Muscle of arm (tissue), 14 donors: ENCODE data around the gene IL17C. TPM values are rescaled to one million over a fixed set of nuclear protein-coding genes. Genes with fewer than 3 reads are reported as not detected.

Source experiments
- DNase-seq: peaks from one replicate; pipeline ENCODE4 v3.0.0-alpha.2; 2013
- long read RNA-seq, 11 donors: transcript quantifications; one replicate each; lab custom pipeline, GENCODE V29; 2026
- polyA plus RNA-seq, 12 donors: library from polyadenylated mRNA; unstranded; fragments of 120-200 nt; gene quantifications; one replicate each; pipeline ENCODE4 v1.2.1, GENCODE V29; 2013; ENCODE audit not compliant: insufficient read length in 12 of 12

Gene IL17C, protein sequence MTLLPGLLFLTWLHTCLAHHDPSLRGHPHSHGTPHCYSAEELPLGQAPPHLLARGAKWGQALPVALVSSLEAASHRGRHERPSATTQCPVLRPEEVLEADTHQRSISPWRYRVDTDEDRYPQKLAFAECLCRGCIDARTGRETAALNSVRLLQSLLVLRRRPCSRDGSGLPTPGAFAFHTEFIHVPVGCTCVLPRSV
- not detected for polyA plus RNA-seq
- long read RNA-seq, donor 1: 0 reads
- long read RNA-seq, donor 2: 0 reads
- long read RNA-seq, donor 3: 0 reads
- long read RNA-seq, donor 4: 0 reads
- long read RNA-seq, donor 5: 0 reads
- long read RNA-seq, donor 6: 0 reads
- long read RNA-seq, donor 7: 0 reads
- long read RNA-seq, donor 8: 0 reads
- long read RNA-seq, donor 9: 0 reads
- long read RNA-seq, donor 10: 0 reads
- long read RNA-seq, donor 11: 0 reads

DNA sequence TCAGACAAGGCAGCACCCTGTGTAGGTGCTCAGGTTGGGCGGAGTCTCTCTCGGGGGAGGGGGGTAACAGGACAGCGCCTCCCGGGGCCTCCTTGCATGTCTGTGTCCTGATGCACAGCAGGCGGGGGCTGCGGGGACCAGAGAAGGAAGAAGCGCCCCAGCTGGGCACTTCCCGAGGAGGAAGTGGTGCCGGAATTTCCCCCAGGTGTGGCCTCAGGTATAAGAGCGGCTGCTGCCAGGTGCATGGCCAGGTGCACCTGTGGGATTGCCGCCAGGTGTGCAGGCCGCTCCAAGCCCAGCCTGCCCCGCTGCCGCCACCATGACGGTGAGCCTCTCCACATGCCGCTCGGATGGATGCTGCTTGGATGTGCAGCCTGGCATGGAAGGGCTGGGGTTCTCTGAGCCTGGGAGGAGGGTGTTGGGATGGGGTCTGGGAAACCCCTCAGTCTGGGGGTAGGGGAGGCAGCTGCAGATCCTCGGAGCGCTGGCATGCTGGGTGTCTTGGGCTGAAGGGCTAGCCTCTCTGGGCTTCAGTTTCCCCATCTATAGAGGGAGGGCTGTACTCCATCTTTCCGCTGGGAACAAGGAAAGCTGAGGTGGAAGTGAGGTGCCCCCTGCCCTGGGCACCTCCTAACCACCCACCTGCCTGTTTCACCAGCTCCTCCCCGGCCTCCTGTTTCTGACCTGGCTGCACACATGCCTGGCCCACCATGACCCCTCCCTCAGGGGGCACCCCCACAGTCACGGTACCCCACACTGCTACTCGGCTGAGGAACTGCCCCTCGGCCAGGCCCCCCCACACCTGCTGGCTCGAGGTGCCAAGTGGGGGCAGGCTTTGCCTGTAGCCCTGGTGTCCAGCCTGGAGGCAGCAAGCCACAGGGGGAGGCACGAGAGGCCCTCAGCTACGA, at the start of gene IL17C:
Gene IL17C, plus strand, starts transcription at position 250 of the 908 bp plus-strand sequence. Its CDS starts 70 bp downstream, at position 320.
- DNase-seq: no peak

DNA sequence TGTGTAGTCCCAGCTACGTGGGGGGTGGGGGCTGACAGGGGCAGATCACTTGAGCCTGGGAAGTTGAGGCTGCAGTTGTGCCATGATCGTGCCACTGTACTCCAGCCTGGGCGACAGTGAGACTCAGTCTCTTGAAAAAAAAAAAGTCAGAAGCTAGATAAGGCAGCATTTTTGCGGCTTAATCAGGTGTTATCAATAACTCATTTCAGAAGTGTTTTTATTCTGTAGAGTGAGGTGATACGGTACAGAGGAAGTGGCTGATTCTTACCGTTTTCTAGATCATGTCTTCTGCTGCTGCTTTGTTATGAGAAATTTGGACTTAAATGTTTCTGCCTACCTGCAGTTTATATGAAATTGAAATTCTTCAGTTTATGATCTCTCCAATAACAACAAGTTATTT, 49.6 kb upstream of the IL17C start:
- DNase-seq: no peak

DNA sequence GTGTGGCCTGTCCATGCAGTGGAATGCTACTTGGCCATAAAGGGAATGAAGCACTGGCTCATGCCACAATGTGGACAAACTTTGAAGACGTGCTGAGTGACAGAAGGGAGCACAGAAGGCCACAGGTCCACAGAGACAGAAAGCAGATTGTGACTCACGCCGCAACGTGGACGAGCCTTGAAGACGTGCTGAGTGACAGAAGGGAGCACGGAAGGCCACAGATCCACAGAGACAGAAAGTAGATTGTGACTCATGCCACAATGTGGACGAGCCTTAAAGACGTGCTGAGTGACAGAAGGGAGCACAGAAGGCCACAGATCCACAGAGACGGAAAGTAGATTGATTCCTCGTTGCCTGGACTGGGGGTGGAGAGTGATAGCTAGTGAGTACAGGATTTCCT, 48.9 kb upstream of the IL17C start:
- no peak for DNase-seq

DNA sequence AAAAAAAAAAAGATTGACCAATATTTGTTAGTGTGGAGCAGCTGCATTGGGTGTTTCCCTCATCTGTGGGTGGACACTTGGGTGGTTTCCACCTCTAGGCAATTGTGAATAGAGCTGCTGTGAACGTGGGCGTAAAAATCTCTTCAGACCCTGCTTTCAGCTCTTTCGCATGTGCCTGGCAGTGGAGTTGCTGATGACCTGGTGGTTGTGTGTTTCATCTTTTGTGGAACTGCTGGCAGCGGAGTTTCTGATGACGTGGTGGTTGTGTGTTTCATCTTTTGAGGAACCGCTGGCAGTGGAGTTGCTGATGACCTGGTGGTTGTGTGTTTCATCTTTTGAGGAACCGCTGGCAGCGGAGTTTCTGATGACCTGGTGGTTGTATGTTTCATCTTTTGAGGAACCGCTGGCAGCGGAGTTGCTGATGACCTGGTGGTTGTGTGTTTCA, 46.8 kb upstream of the IL17C start:
- DNase-seq: peak; percentile 19

DNA sequence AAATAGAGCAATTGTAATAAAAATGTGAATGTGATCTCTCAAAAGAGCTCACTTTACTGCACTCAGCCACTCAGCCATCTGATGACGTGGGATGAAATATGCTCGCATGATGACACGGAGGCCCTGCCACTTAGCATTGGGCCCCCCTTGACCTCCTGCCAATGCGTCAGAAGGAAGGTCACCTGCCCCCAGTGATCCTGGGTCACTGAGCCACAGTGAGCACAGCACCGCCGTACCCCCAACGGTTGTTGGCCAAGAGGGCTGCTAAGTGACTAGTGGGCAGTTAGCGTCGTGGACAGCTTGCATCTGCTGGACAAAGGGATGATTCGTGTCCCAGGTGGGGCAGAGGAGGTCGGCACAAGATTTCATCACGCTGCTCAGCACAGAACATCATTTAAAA, 45.3 kb upstream of the IL17C start:
- no peak for DNase-seq

DNA sequence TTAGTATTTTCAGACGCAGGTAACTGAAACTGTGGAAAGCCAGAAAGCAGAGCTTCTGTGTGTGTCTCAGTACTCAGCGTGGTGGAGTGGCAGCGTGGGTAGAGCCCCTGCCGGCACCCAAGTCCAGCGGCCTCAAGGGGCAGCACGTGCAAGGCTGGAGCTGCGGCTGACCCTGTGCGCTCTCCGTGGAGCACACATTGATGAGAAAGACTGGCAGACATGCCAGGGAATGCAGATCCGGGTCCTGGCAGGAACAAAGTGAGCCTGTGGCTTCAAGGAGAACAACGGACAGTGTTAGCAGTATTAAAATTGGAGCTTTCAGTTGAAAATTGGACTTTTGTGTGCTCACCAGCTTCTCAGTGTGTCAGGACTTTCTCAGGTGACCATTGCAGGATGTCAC, 44.9 kb upstream of the IL17C start:
- no peak for DNase-seq

DNA sequence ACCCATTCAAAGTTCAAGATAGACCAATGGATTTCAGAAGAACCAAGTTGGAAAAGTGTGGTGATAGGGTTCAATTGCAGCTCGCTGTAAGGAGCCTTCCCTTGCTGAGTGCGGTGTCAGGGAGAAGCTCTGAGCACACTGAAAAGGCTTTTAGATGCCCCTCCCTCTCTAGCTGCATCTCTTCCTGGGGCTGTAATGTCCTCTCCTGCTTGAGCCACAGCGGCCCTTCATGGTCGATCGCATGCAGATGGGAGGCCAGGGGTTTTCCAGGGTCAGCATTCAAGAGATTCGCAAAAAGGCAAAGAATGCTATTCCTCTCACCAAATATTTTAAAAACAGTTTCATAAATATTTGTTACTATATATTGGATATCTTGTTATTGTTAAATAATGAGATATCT, 44.5 kb upstream of the IL17C start:
- no peak for DNase-seq

DNA sequence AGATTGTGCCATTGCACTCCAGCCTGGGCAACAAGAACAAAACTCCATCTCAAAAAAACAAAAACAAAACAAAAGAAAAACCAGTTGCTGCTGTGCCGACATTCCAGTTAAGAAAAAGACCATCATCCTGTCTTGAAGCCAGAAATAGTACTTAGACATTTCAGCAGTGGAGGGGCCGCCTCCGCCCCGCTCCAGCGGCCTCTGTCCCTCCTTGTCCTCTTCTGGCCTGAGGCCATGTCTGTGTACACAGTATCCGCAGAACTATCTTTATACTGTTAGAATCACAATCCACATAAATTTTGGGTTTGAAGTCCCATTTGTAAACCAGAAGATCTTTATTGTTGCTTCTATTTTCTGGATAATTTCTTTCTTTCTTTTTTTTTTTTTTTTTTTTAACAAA, 43.3 kb upstream of the IL17C start:
- no peak for DNase-seq

DNA sequence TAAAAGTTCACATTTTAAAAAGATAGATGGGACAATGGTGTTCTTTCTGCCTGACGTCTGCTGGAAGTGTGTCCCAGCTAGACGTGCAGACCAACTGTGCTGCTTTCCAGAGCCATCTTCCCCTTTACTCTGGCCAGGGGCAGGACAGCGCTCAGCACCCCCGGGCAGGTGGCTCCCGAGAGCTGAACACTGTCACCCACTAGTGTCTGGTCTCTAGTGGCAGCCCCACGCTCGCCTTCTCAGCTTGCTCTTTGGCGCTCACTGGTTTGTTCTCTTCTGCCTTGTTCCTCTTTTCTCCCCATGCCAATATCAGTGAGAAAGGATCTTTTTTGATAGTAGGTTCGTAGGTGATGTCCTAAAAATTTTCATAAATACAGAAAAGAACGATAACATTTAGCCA, 42.5 kb upstream of the IL17C start:
- no peak for DNase-seq

DNA sequence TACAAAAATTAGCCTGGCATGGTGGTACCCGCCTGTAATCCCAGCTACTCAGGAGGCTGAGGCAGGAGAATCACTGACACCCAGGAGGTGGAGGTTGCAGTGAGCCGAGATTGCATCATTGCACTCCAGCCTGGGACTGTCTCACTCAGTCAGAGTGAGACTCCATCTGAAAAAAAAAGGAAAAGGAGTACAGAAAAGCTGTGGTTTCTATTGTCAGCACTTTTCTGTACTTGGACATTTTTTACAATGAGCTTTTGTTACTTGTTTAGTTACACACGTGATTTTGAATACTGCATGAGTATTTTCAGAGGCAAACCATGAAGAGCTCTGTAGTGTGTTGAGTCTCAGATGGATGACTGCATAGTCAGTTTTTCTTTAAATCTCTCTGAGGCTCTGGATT, 41.9 kb upstream of the IL17C start:
- DNase-seq: no peak

DNA sequence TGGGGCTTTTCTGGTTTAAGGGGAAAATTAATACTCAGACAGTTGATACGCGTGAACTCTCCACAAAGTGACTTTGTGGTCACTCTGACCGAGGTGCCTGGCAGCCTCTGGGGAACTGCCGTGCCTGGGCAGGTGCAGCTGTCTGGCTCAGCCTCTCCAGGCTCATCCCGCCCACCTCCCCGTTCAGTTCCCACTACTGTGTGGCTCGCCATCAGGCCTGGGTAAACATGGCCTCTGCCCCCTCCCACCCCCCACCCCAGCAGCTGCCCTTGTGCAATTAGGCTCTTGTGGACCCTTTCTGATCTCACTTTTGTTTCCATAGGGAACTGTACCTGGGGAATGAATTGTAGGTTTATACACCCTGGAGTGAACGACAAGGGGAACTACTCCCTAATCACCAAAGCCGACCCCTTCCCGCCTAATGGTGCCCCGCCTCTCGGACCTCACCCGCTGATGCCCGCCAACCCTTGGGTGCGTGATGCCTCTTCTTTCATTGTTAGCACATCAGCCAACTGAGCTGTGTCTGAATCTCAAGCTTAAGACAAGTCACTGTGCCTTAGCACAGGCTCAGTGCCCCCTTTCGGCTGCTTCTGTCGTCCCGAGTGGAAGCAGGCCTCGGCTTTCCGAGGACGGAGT, 40.4 kb upstream of the IL17C start:
- no peak for DNase-seq

DNA sequence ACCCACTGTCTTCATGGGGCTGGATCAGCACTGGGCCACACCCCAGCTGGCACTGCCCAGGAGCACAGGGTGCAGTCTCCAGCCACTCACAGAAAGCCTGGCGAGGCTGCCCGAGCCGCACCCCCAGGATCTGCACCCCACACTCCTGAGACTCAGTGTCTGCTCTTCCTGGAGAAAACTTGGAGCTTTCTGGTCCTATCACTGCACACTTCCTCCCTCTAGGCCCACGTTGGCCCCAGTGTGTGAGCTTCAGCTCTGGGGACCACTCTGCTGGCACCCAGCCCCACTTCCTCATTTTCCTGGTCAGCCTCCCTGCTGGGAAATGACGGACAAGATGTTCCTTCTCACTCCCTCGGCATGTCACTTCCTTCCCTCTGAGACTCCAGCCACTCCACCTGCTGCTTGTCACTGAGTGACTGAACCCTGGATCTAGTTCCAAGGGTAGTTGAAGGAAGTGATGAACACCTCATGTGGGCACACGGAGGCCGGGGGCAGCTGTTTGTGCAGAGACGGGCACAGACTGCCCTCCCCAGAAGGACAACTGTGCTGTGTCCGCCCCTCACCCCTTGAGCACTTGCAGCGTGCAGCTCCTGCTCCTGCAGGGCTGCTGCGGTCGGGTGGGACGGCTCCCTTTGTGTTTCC, 39.2 kb upstream of the IL17C start:
- DNase-seq: peak; percentile 43

DNA sequence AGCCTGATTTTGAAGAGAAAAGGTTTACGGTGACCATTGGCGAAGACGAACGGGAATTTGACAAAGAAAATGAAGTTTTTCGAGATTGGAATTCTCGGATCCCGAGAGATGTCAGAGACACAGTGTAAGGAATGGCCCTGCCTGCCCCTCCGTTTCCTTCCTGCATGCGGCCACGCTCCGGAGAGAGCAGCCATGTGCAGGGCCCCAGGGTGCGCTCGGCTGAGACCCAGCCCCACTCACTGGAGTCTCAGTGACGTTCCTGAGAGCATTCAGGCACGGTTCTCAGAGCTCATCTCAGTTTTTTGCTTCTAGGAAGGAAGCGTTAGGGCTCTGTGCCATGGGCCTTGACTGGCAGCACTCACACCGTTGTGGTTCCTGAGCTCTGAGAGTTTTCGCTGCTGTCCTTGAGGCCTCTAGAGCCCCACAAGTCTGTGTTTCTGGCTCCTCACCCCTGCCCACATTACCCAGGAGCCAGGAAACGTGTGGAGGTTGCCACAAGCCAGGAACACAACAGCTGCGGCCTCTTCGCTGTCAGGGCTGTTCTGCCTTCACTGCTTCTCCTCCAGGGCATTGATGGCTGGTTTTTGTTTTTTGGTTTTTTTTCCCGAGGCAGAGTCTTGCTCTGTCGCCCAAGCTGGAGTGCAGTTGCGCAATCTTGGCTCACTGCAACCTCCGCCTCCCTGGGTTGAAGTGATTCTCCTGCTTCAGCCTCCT, 38.4 kb upstream of the IL17C start:
- DNase-seq: no peak

DNA sequence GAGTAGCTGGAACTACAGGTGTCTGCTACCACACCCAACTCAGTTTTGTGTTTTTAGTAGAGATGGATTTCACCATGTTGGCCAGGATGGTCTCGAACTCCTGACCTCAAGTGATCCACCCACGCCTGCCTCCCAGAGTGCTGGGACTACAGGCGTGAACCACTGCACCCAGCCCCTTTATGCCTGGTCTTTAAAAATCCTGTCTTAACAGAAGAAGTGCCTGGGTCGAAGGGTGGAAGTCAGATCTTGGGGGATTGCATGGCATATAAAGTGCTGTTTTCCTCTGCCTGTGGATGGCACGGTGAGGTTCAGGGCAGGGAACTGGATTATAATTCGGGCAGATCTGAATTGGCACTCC, 37.9 kb upstream of the IL17C start:
- no peak for DNase-seq

DNA sequence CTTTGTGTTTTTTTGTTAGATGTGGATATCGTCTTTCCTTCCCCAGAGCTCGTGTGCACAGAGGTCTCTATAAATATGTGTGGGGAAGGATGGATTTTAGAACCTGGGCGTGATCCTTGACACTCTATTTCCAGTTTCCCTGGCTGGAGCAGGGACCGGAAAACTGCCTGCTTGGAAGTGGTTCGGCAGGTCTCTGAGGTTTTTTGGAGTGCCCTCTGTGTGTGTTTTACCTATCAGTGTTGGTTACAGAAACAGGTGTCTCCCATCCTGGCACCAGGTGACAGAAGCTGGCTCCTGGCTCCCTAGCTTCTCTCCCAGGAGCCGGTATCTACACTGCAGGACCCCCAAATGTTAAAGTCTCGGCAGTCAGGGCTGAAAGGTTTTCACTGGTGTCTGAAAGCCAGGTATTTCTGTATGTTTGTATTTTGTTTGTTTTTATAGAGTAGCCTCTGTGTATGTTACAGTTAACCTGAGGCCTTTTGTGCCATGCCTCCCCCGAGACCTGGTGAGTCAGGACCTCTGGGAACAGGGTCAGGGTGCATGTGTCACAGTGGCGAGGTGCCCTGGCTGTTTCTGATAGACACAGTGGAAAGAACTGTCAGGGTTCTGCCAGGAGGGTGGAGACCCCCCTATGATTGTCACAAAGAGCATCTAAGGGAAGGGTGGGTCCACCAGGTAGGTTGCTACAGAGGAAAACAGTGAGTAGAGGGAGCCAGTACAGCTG, 36.9 kb upstream of the IL17C start:
- DNase-seq: no peak

DNA sequence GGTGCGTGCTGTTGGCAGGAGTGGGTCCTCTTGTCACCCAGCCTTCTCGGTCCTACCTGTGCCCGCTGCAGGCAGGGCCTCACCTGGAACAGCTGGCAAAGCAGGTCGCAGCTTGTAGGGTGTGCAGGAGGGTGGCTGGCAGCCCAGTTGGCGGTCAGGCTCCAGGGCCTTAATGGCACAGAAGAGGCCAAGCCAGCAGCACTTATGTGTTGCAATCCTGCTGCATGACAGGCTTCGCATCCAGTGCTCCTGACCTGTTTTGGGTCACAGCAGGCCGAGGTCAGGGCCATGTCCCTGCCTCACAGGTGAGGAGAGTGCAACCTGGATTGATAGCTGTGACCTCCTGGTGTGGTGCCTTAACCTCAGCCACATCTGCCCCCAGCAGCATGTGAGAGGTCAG, 36.3 kb upstream of the IL17C start:
- no peak for DNase-seq

DNA sequence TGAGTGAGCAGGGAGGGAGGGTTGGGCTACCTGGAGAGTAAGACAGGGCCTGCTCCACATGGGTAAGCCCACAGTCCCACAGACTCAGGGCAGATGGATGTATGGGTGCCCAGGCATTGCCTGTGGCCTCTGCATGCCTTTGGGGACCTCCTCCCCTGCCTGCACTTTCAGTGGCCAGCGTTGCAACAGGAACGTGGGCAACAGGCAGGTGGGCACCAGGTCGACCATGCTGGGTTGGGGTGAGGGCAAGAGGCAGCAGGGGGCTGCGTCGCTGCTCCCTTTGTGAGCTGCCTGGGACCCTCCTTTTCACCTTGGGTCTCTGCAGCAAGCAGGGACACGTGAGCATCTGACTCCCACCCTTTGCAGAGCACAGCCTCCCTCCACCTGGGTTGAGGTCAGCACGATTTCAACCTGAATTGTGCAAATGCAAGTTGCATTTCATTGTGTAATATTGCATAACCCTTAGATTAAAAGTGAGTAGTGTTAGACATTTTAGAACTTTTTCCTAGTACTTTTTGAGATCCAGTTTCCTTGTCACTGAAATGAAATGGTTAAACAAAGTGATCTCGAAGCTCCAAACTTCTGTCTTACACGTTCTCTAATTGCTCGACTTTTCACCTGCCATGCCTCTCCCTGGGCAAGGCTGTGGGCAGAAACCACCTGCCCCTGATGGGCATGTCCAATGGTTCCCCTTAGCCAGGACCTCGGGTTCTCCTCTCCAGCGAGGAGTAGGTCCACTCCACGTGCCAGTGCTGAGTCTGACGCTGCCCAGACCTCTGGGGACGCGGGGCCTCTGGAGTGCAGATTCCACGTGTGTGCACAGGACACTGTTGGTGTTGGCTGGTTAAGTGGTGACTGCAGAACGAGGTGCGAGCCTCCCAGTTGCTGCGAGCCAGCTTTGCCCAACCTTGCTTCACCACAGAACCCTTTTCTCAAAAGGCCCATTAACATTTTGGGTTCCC, 32.9 kb upstream of the IL17C start:
- DNase-seq: no peak

DNA sequence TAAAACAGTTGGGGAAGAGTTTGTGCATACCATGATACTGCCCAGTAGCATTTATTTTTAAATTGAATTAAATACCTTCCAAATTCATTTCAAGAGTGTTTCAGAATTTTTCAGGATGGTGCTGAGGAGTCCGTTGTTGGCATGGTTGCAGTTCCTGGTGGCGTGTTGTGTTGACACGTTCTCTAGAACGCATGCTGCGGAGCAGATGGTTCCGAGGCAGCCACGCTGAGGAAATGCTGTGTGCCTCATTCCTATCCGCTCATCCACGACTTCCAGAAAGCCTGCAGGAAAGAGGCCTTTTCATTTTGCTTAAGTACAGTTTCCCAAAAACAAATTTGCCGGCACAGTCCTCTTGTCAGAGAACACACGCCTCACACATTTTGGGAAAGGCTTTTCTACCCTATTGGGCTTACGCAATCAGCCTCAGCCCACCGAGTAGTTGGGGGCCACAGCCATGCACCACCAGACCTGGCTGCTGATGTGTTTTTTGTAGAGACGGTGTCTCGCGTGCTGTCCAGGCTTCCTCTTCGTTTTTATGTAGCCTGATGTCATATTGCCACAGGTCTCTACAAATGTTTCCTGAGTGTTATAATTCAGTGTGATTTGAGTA, 32.1 kb upstream of the IL17C start:
- no peak for DNase-seq

DNA sequence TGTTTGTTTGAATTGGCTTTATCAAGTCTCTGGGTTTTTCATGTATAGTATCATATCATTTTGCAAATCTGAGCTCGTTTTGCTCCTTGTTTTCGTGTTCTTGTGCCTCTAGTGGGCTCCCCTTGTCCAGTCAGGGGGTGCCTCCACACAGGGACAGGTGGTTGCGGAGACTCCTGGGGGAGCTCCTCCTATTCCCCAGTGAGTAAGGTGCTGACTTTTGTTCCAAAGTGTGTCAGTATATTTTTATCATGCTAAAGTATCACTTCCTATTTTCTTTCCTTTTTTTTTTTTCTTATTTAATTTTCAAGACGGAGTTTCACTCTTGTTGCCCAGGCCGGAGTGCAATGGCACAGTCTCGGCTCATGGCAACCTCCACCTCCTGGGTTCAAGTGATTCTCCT, 30.3 kb upstream of the IL17C start:
- no peak for DNase-seq
